Glutamatergic neuron (in vitro differentiated cells): ENCODE data around the gene PRRC2B. TPM values are rescaled to one million over a fixed set of nuclear protein-coding genes. Genes with fewer than 3 reads are reported as not detected.

Experiments
- DNase-seq: peaks from one replicate; pipeline ENCODE4 v3.0.0; 2022
- H3K27ac Mint-ChIP-seq: one replicate; pipeline ENCODE4 v1.8.0; 2020; ENCODE audit warnings: mild to moderate bottlenecking, mixed read lengths, inconsistent platforms; ENCODE audit not compliant: unreplicated experiment
- H3K27me3 Mint-ChIP-seq: one replicate; pipeline ENCODE4 v1.8.0; 2020; ENCODE audit warnings: mild to moderate bottlenecking, moderate library complexity, mixed read lengths, inconsistent platforms; ENCODE audit not compliant: unreplicated experiment
- H3K36me3 Mint-ChIP-seq: one replicate; pipeline ENCODE4 v1.8.0; 2020; ENCODE audit warnings: mild to moderate bottlenecking, mixed read lengths, inconsistent platforms; ENCODE audit not compliant: unreplicated experiment
- H3K4me1 Mint-ChIP-seq: one replicate; pipeline ENCODE4 v1.8.0; 2020; ENCODE audit warnings: mild to moderate bottlenecking, low read depth, mixed read lengths, inconsistent platforms; ENCODE audit not compliant: unreplicated experiment
- H3K4me3 Mint-ChIP-seq: one replicate; pipeline ENCODE4 v1.8.0; 2020; ENCODE audit warnings: mild to moderate bottlenecking, mixed read lengths, inconsistent platforms; ENCODE audit not compliant: unreplicated experiment
- H3K9me3 Mint-ChIP-seq: one replicate; pipeline ENCODE4 v1.8.0; 2020; ENCODE audit warnings: mild to moderate bottlenecking, moderate library complexity, mixed read lengths, inconsistent platforms; ENCODE audit not compliant: unreplicated experiment
- CTCF ChIP-seq: fragments of 200-600 bp; sonication (generic); IDR thresholded peaks from one replicate; pipeline ENCODE4 v1.5.0; 2021; ENCODE audit not compliant: partially characterized antibody, unreplicated experiment
- total RNA-seq: library from RNA; stranded (reverse); fragmentation: NEBNext Ultra II Directional; extraction: Animal tissue kit (Norgen Biotek cat#: 25700); gene quantifications from one replicate; pipeline ENCODE4 v1.2.1, GENCODE V29; 2021; ENCODE audit not compliant: unreplicated experiment

PRRC2B gene
- total RNA-seq, 1 donor from 2014 or later: 489 TPM

- H3K27ac Mint-ChIP-seq: peak overlapping the region; percentile 59
- peaks cover 31% of the 10 kb centered on the region for H3K27me3 Mint-ChIP-seq
These were observed 91.3 kb downstream of the PRRC2B start for GRCh38 chr9:131485206-131485605.

GRCh38 chr9:131485728-131486422, 92.0 kb downstream of the PRRC2B start:
- no peak overlapping the region for H3K4me3 Mint-ChIP-seq
- peaks cover 48% of the 10 kb centered on the region for H3K4me1 Mint-ChIP-seq
- peak overlapping the region; percentile 59 for H3K27ac Mint-ChIP-seq
- peaks cover 47% of the 10 kb centered on the region for H3K9me3 Mint-ChIP-seq
- no peaks in the 10 kb centered on the region for H3K36me3 Mint-ChIP-seq
- TF ChIP-seq CTCF: no peak
- DNase-seq: no peak
- H3K27me3 Mint-ChIP-seq: peaks cover 31% of the 10 kb centered on the region

More at GRCh38 chr9:131485206-131485605, 91.3 kb downstream of the PRRC2B start:
- Mint-ChIP-seq H3K4me3 (no peak overlapping the region), H3K9me3 (peaks cover 43% of the 10 kb centered on the region), H3K36me3 (no peaks in the 10 kb centered on the region), H3K4me1 (peaks cover 46% of the 10 kb centered on the region)
- no peak for DNase-seq
- no peak for TF ChIP-seq CTCF

- TF ChIP-seq CTCF: no peak
- Mint-ChIP-seq H3K4me1 (peaks cover 48% of the 10 kb centered on the region), H3K4me3 (no peak overlapping the region), H3K9me3 (peaks cover 49% of the 10 kb centered on the region), H3K27me3 (peaks cover 27% of the 10 kb centered on the region), H3K36me3 (peaks cover under 1% of the 10 kb centered on the region), H3K27ac (peak overlapping the region; percentile 89)
- no peak for DNase-seq
These were observed 93.1 kb downstream of the PRRC2B start for GRCh38 chr9:131487001-131487400.

GRCh38 chr9:131487621-131488031, 93.7 kb downstream of the PRRC2B start:
- peaks cover 46% of the 10 kb centered on the region for H3K9me3 Mint-ChIP-seq
- H3K27ac Mint-ChIP-seq: peak overlapping the region; percentile 89
- H3K4me1 Mint-ChIP-seq: peaks cover 45% of the 10 kb centered on the region
- H3K4me3 Mint-ChIP-seq: peak overlapping the region; percentile 44
- TF ChIP-seq CTCF: no peak
- peaks cover 31% of the 10 kb centered on the region for H3K27me3 Mint-ChIP-seq
- peak; percentile 41 for DNase-seq
- H3K36me3 Mint-ChIP-seq: peaks cover 5% of the 10 kb centered on the region

- peak overlapping the region; percentile 20 for H3K4me3 Mint-ChIP-seq
- peaks cover 48% of the 10 kb centered on the region for H3K9me3 Mint-ChIP-seq
- peaks cover 30% of the 10 kb centered on the region for H3K27me3 Mint-ChIP-seq
- peak overlapping the region; percentile 49 for H3K27ac Mint-ChIP-seq
- TF ChIP-seq CTCF: no peak
- peaks cover 10% of the 10 kb centered on the region for H3K36me3 Mint-ChIP-seq
- no peak for DNase-seq
- peaks cover 35% of the 10 kb centered on the region for H3K4me1 Mint-ChIP-seq
These were observed 96.6 kb downstream of the PRRC2B start for GRCh38 chr9:131490514-131490913.
